HepG2 (cell line): ENCODE data around the gene SS18L1. TPM values are rescaled to one million over a fixed set of nuclear protein-coding genes. Genes with fewer than 3 reads are reported as not detected.

Experiments
- ATAC-seq: fragments of 200-7000 bp; cut with Tn5 transposase; 3 replicates; pipeline ENCODE4 v1.9.1; 2020; ENCODE audit warnings: mild to moderate bottlenecking, moderate library complexity
- BruUV-seq: library from RNA; stranded (reverse); fragments of 400-500 nt; replicated peaks from 2 replicates; lab custom pipeline; 2021; lab: Mats Ljungman, UMichigan
- CTCF ChIA-PET: fragments of 300-600 bp; formaldehyde crosslinking; extraction: SDS; loops from one replicate; lab custom pipeline; 2021; ENCODE audit warnings: low total read pairs, inconsistent platforms, low intra/inter-chr PET ratio; lab: Yijun Ruan, JAX
- POLR2A ChIA-PET: fragments of 350-600 bp; sonication (Branson Sonifier 250); formaldehyde crosslinking; loops from one replicate; lab custom pipeline; 2020; ENCODE audit warnings: antibody characterized with exemption, inconsistent platforms; lab: Yijun Ruan, JAX
- DNase-seq: peaks from one replicate; pipeline ENCODE4 v3.0.0-alpha.2; 2015; ENCODE audit warnings: low spot score
- FAIRE-seq: peaks from 3 replicates; lab custom pipeline; 2011; peaks lifted over from hg19 to GRCh38; lab: Jason Lieb, UNC
- H2AFZ ChIP-seq: one replicate; pipeline ENCODE4 v1.6.1; 2011; ENCODE audit warnings: low read length, inconsistent platforms
- H3K27ac ChIP-seq: fragments of 300-600 bp; 3 replicates; pipeline ENCODE4 v1.8.0; 2011; ENCODE audit warnings: mixed run types, mild to moderate bottlenecking, mixed read lengths, low read length, inconsistent platforms; ENCODE audit not compliant: insufficient read depth; ENCODE audit errors: extremely low read length
- H3K27me3 ChIP-seq, 2 experiments: fragments of 200-600 bp in 1 of 2; 2 replicates in 1 of 2; 3 replicates in 1 of 2; pipeline versions ENCODE4 v1.6.0 to v1.8.0; 2011; ENCODE audit warnings: low read length in 2 of 2, mild to moderate bottlenecking in 2 of 2, moderate library complexity in 2 of 2, inconsistent platforms in 1 of 2; ENCODE audit not compliant: insufficient read depth in 2 of 2, control insufficient read depth in 1 of 2
- H3K36me3 ChIP-seq, 2 experiments: fragments of 200-600 bp in 1 of 2; replicated peaks in 1 of 2; 2 replicates in 1 of 2; 3 replicates in 1 of 2; pipeline versions ENCODE4 v1.5.1 to v1.8.0; 2011; ENCODE audit warnings: low read length in 2 of 2, inconsistent platforms in 1 of 2; ENCODE audit not compliant: insufficient read depth in 2 of 2, control insufficient read depth in 1 of 2
- H3K4me1 ChIP-seq: 2 replicates; pipeline ENCODE4 v1.5.1; 2012; ENCODE audit warnings: low read length, inconsistent platforms; ENCODE audit not compliant: insufficient read depth
- H3K4me2 ChIP-seq: 2 replicates; pipeline ENCODE4 v1.6.0; 2011; ENCODE audit warnings: low read depth, low read length, inconsistent platforms
- H3K4me3 ChIP-seq, 3 experiments: fragments of 200-600 bp in 1 of 3; sonication (generic), shearing (Covaris generic) in 1 of 3; replicated peaks in 1 of 3; 2 replicates each; pipeline ENCODE4 v1.5.1; 2011 to 2016; ENCODE audit warnings: low read length in 3 of 3, inconsistent platforms in 2 of 3, low read depth in 2 of 3, mild to moderate bottlenecking in 2 of 3, control low read depth in 1 of 3, mixed read lengths in 1 of 3; ENCODE audit not compliant: insufficient read depth in 1 of 3
- H3K79me2 ChIP-seq: one replicate; pipeline ENCODE4 v1.6.1; 2011; ENCODE audit warnings: low read length, inconsistent platforms; ENCODE audit not compliant: insufficient read depth
- H3K9ac ChIP-seq: 2 replicates; pipeline ENCODE4 v1.6.0; 2011; ENCODE audit warnings: mild to moderate bottlenecking, low read depth, low read length, inconsistent platforms; ENCODE audit not compliant: insufficient read depth
- H3K9me3 ChIP-seq: 2 replicates; pipeline ENCODE4 v1.5.1; 2012; ENCODE audit warnings: mild to moderate bottlenecking, low read length
- H4K20me1 ChIP-seq: 2 replicates; pipeline ENCODE4 v1.6.0; 2011; ENCODE audit warnings: inconsistent platforms, mild to moderate bottlenecking, low read length, moderate library complexity; ENCODE audit not compliant: insufficient read depth
- AGO1 ChIP-seq: fragments of 200-400 bp; formaldehyde crosslinking; IDR thresholded peaks from 2 replicates; pipeline ENCODE4 v1.6.1; 2017; ENCODE audit warnings: mild to moderate bottlenecking, low read depth, low read length, moderate library complexity; ENCODE audit not compliant: poor library complexity, severe bottlenecking
- NFIB ChIP-seq: sonication (generic); formaldehyde crosslinking; IDR thresholded peaks from 2 replicates; pipeline ENCODE4 v1.9.0; 2021; ENCODE audit warnings: missing genetic modification reagents, mild to moderate bottlenecking, borderline replicate concordance
- POLR2A ChIP-seq, 2 experiments: IDR thresholded peaks; 2 replicates each; pipeline ENCODE4 v1.6.1; 2011; ENCODE audit warnings: low read depth in 2 of 2, low read length in 2 of 2, mild to moderate bottlenecking in 1 of 2, moderate library complexity in 1 of 2; ENCODE audit not compliant: insufficient read depth in 1 of 2
- STAT6 ChIP-seq: sonication (generic); formaldehyde crosslinking; IDR thresholded peaks from 2 replicates; pipeline ENCODE4 v1.4.0; 2020; ENCODE audit warnings: missing genetic modification reagents, mild to moderate bottlenecking, borderline replicate concordance
- ZNF781 ChIP-seq: sonication (generic); formaldehyde crosslinking; IDR thresholded peaks from 2 replicates; pipeline ENCODE4 v1.5.1; 2020; ENCODE audit warnings: borderline replicate concordance, mild to moderate bottlenecking, missing genetic modification reagents; ENCODE audit errors: not compliant biosample characterization
- WGBS: methylation state at CpG from one replicate; pipeline ENCODE4 v1.1.6; 2017; ENCODE audit warnings: low lambda C conversion rate; 5-methylcytosine and 5-hydroxymethylcytosine counted together
- in situ Hi-C: cut with HindIII; loops from 2 replicates; pipeline ENCODE4 v1.10.0; 2017; ENCODE audit warnings: low pct_unique_long_range_greater_than_20kb; ENCODE audit not compliant: extremely low pct_ligation_motif_present
- intact Hi-C: fragments of 100-400 bp; cut with micrococcal nuclease; formaldehyde crosslinking; loops from one replicate; pipeline ENCODE4 v1.10.0; 2022; ENCODE audit not compliant: unreplicated experiment
- polyA plus RNA-seq, 8 experiments: library from polyadenylated mRNA; depleted of rRNA in 3 of 8; stranded (reverse) in 7 of 8; unstranded in 1 of 8; fragments of >200 nt; fragmentation: Illumina TruSeq in 4 of 8; extraction: Trizol in 4 of 8; gene quantifications; 2 replicates each; pipeline versions ENCODE4 v1.2.1 to v1.2.3, GENCODE V29; 2011 to 2016; ENCODE audit warnings: low read depth in 4 of 8, missing spikeins in 1 of 8, mixed read lengths in 1 of 8; ENCODE audit not compliant: insufficient read depth in 1 of 8
- total RNA-seq, 5 experiments: library from RNA; depleted of rRNA; stranded (reverse); fragments of >200 nt; fragmentation: Illumina TruSeq; extraction: Trizol; gene quantifications; 2 replicates each; pipeline ENCODE4 v1.2.3, GENCODE V29; 2016; ENCODE audit warnings: low read depth in 1 of 5

Gene SS18L1
- total and polyA plus RNA-seq, 2 of the 13 experiments (the other 11 are each of a cell fraction or from before 2014, with no cell fraction given): 17.8 to 27.6 TPM

- Histone ChIP-seq H3K4me2 (no peak overlapping the region), H2AFZ (no peak overlapping the region), H3K79me2 (peaks cover 64% of the 10 kb centered on the region), H4K20me1 (peaks cover 17% of the 10 kb centered on the region), H3K4me1 (peaks cover 37% of the 10 kb centered on the region), H3K4me3 (no peak overlapping the region), H3K27ac (no peak overlapping the region), H3K36me3 (peaks cover 37 to 73% of the 10 kb centered on the region in 2 experiments), H3K27me3 (no peaks in the 10 kb centered on the region), H3K9me3 (no peaks in the 10 kb centered on the region), H3K9ac (no peak overlapping the region)
- TF ChIP-seq POLR2A (IDR thresholded peaks at IDR 0.05; ENCODE audit: insufficient read depth in 1 of 2, low read depth in 2 of 2, low read length in 2 of 2) (no peak), ZNF781 (CRISPR knock-in tag) (no peak), AGO1 (no peak), STAT6 (CRISPR knock-in tag) (no peak), NFIB (no peak)
- DNase-seq (no peak), FAIRE-seq (no peak), ATAC-seq (no peak)
- intact Hi-C loops (loop anchor here (5.0 kb wide), 1 partner anchor 36 kb away; the partner anchor contains the start of gene LSM14B), in situ Hi-C loops (no loop called here)
- ChIA-PET CTCF (interaction anchor here (4.9 kb wide), 1 partner anchor 147 kb away, joined by 46 read pairs; no protein-coding TSS in a partner anchor), POLR2A (no interaction called here)
- 97% methylated on average over 22 of the region's 22 CpGs for WGBS
- BruUV-seq: no TSS peak
Measured at GRCh38 chr20:62158541-62158940, 15.0 kb downstream of the SS18L1 start.
